Activated naive CD4-positive, alpha-beta T cell treated with anti-CD3 and anti-CD28 coated beads for 36 hours (primary cell): ENCODE measurements around the gene SPRYD7. TPM values are rescaled to one million over a fixed set of nuclear protein-coding genes. Genes with fewer than 3 reads are reported as not detected.

ENCODE experiments used
- CTCF ChIA-PET: fragments of 350-600 bp; sonication (Branson Sonifier 250); formaldehyde crosslinking; loops from one replicate; lab custom pipeline; 2021; ENCODE audit warnings: antibody characterized with exemption; lab: Charles Lee
- DNase-seq: peaks from one replicate; pipeline ENCODE4 v3.0.0-alpha.2; 2020
- H3K27ac Mint-ChIP-seq: one replicate; pipeline ENCODE4 v1.8.0; 2021; ENCODE audit warnings: mild to moderate bottlenecking, mixed read lengths
- H3K27me3 Mint-ChIP-seq: one replicate; pipeline ENCODE4 v1.8.0; 2021; ENCODE audit warnings: low read depth, mixed read lengths
- H3K36me3 Mint-ChIP-seq: one replicate; pipeline ENCODE4 v1.8.0; 2021; ENCODE audit warnings: low read depth, mixed read lengths
- H3K4me1 Mint-ChIP-seq: one replicate; pipeline ENCODE4 v1.8.0; 2021; ENCODE audit warnings: low read depth, mixed read lengths
- H3K4me3 Mint-ChIP-seq: one replicate; pipeline ENCODE4 v1.8.0; 2021; ENCODE audit warnings: mild to moderate bottlenecking, moderate library complexity, mixed read lengths
- H3K9me3 Mint-ChIP-seq: one replicate; pipeline ENCODE4 v1.8.0; 2021; ENCODE audit warnings: mixed read lengths
- intact Hi-C: fragments of 100-400 bp; cut with micrococcal nuclease; formaldehyde crosslinking; loops from one replicate; pipeline ENCODE4 v1.15.1; 2023
- total RNA-seq, 2 experiments: library from RNA; stranded (reverse); gene quantifications; one replicate each; pipeline ENCODE4 v1.2.3, GENCODE V29; 2021

Gene SPRYD7, protein sequence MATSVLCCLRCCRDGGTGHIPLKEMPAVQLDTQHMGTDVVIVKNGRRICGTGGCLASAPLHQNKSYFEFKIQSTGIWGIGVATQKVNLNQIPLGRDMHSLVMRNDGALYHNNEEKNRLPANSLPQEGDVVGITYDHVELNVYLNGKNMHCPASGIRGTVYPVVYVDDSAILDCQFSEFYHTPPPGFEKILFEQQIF
- total RNA-seq = 1 to 10 TPM; 2.5 to 2.6 TPM

GRCh38 chr13:49936075-49936967 is at the start of gene SPRYD7:
Gene SPRYD7 (minus strand): TSS chr13:49936340. CDS start chr13:49936235, 105 bp downstream.
- Mint-ChIP-seq H3K36me3 (no peaks in the 10 kb centered on the region), H3K4me3 (peak within 1 kb of the TSS; percentile 90), H3K9me3 (no peaks in the 10 kb centered on the region), H3K4me1 (peaks cover 7% of the 10 kb centered on the region), H3K27ac (peak within 1 kb of the TSS; percentile 70), H3K27me3 (peaks cover 2% of the 10 kb centered on the region)
- CTCF ChIA-PET = interaction anchor here (0.5 to 1.9 kb wide), 20 partner anchors 8 to 975 kb away, joined by 3 to 7 read pairs (median 3); partner anchors contain the start of genes EBPL and KPNA3
- DNase-seq = peak; percentile 96
- intact Hi-C loops = loop anchor here (1.0 to 5.0 kb wide), 14 partner anchors 61 to 1866 kb away; partner anchors contain the start of genes CAB39L, DHRS12, EBPL and PHF11

DNA sequence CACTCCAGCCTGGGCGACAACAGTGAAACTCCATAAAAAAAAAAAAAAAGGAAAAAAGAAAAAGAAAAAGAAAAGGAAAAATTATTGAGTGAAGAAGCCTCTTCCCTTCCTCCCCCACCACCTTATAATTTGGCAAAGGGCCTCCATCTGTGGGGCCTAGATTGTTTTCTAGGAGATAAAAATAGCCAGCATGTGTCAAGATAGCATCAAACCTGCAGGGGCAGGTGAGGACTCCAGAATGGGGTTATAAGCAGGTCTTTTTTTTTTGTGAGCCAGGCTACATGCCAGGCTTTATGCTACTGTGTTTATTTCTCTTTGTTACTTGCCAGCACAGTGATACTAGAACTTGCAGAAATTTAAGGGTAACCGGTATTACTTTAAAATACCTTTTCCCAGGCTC is 49.0 kb upstream of the SPRYD7 start:
- intact Hi-C loops = no loop called here
- CTCF ChIA-PET = no interaction called here
- H3K36me3 Mint-ChIP-seq = no peaks in the 10 kb centered on the region
- no peaks in the 10 kb centered on the region for H3K4me1 Mint-ChIP-seq
- no peak overlapping the region for H3K27ac Mint-ChIP-seq
- no peaks in the 10 kb centered on the region for H3K27me3 Mint-ChIP-seq
- DNase-seq = no peak
- no peaks in the 10 kb centered on the region for H3K9me3 Mint-ChIP-seq
- no peak overlapping the region for H3K4me3 Mint-ChIP-seq

GRCh38 chr13:49980266-49980665 is 44.1 kb upstream of the SPRYD7 start:
- Mint-ChIP-seq H3K27ac (no peak overlapping the region), H3K36me3 (no peaks in the 10 kb centered on the region), H3K9me3 (no peaks in the 10 kb centered on the region), H3K4me1 (no peaks in the 10 kb centered on the region), H3K27me3 (no peaks in the 10 kb centered on the region), H3K4me3 (no peak overlapping the region)
- intact Hi-C loops = no loop called here
- DNase-seq = no peak
- CTCF ChIA-PET = interaction anchor here (0.6 to 0.8 kb wide), 3 partner anchors 44 to 903 kb away, joined by 3 to 8 read pairs (median 3); partner anchors contain the start of gene SPRYD7

GRCh38 chr13:49977992-49978391 is 41.9 kb upstream of the SPRYD7 start:
- H3K9me3 Mint-ChIP-seq = no peaks in the 10 kb centered on the region
- no peak overlapping the region for H3K27ac Mint-ChIP-seq
- intact Hi-C loops = loop anchor here (5.0 kb wide), 1 partner anchor 289 kb away; no protein-coding TSS in a partner anchor
- CTCF ChIA-PET = interaction anchor here (0.7 to 4.0 kb wide), 8 partner anchors 19 to 1091 kb away, joined by 3 to 21 read pairs (median 4); partner anchors contain the start of genes SPRYD7 and TRIM13
- H3K4me1 Mint-ChIP-seq = no peaks in the 10 kb centered on the region
- H3K27me3 Mint-ChIP-seq = no peaks in the 10 kb centered on the region
- DNase-seq = no peak
- no peaks in the 10 kb centered on the region for H3K36me3 Mint-ChIP-seq
- H3K4me3 Mint-ChIP-seq = no peak overlapping the region

DNA sequence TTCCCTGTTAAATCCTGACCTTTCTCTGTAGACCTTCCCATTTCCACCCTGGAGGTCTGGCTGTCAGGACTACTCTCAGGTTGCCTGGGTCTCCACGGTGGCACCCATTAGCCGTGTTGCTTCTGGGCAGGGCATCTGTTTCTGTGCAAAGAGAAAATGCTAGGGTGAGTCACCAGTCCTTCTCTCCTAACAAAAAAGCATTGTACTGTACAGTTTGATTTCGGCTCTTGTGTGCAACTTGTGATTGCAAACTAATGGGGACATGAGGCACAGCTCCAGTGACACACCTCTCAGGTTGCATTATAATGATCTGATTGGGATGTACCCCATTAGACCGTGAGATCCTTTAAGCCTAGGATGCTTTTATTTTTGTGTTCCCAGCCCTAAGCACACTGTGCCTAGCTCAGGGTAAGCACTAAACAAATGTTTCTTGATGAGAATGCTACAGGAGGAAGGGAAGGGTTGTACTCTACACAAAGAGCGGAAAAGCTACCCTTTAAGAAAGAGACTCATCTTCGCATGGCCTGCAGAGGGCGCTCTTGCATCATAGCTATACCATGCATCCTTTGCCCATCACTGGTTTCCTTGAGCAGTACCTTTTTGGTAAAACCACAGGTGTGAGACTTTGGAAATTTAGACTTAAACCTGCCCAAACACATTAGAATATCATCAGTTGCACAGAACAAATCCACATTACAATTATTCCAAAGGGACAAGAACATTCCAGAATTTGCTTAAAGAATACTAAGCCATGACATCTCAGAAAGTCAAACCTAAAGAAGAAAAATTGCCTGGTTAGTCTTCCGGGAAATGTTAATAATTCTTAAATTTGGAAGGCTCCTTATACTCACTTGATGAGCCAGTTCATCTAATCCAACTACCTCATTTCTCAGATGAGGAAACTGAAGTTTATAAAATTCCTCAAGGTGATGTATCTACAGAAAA is 40.4 kb upstream of the SPRYD7 start:
- no peaks in the 10 kb centered on the region for H3K9me3 Mint-ChIP-seq
- H3K4me1 Mint-ChIP-seq = no peaks in the 10 kb centered on the region
- H3K27me3 Mint-ChIP-seq = no peaks in the 10 kb centered on the region
- DNase-seq = peak; percentile 85
- intact Hi-C loops = loop anchor here (1.0 to 5.0 kb wide), 5 partner anchors 291 to 1094 kb away; no protein-coding TSS in a partner anchor
- CTCF ChIA-PET = interaction anchor here (0.5 to 4.0 kb wide), 45 partner anchors 8 to 1093 kb away, joined by 3 to 21 read pairs (median 3); partner anchors contain the start of genes SPRYD7 and TRIM13
- no peak overlapping the region for H3K27ac Mint-ChIP-seq
- no peak overlapping the region for H3K4me3 Mint-ChIP-seq
- no peaks in the 10 kb centered on the region for H3K36me3 Mint-ChIP-seq

DNA sequence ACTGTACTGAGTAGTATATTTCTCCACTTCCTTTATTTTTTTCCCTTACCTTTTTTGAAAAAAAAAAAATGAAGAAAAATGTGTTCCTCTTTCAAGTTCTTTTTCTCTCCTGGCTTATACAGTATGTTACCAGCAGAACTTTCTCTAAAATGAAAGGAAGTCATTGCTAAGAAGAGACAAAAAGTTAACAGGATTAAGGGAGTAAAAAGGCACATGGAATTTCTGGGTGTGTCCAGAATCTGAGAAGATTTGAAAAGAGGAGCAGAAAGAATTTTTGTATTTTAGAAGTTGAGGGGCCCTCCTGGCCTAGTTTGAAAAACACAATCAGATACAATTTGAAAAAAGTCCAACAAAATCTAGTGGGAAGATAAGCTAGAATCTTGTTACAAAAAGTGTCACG is 39.7 kb upstream of the SPRYD7 start:
- no peaks in the 10 kb centered on the region for H3K9me3 Mint-ChIP-seq
- CTCF ChIA-PET = interaction anchor here (0.5 to 4.0 kb wide), 32 partner anchors 11 to 1095 kb away, joined by 3 to 21 read pairs (median 3); partner anchors contain the start of genes SPRYD7 and TRIM13
- no peaks in the 10 kb centered on the region for H3K4me1 Mint-ChIP-seq
- intact Hi-C loops = loop anchor here (1.0 to 5.0 kb wide), 5 partner anchors 291 to 1094 kb away; no protein-coding TSS in a partner anchor
- no peak for DNase-seq
- H3K27ac Mint-ChIP-seq = no peak overlapping the region
- no peaks in the 10 kb centered on the region for H3K27me3 Mint-ChIP-seq
- H3K4me3 Mint-ChIP-seq = no peak overlapping the region
- H3K36me3 Mint-ChIP-seq = no peaks in the 10 kb centered on the region

DNA sequence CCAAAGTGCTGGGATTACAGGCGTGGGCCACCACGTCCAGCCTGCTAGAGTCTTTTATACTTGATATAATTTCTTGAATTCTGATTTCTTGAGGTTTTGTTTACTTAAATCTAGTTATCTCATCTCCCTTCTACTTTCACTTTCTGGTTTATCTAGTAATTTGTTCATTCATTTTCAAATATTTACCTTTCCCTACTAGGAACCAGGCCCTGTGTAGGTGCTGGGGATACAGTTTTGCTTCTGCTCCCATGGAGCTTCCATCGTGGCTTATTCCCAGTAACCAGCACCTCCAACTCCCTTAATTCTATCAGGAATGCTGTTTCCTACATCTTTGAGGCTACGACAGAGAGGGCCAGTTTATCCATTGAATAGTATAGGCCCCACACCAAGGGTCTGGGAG is 36.6 kb upstream of the SPRYD7 start:
- intact Hi-C loops = no loop called here
- CTCF ChIA-PET = interaction anchor here (0.6 kb wide), 2 partner anchors 346 to 832 kb away, joined by 3 read pairs; no protein-coding TSS in a partner anchor
- DNase-seq = no peak
- no peaks in the 10 kb centered on the region for H3K4me1 Mint-ChIP-seq
- H3K27ac Mint-ChIP-seq = no peak overlapping the region
- H3K27me3 Mint-ChIP-seq = no peaks in the 10 kb centered on the region
- H3K36me3 Mint-ChIP-seq = no peaks in the 10 kb centered on the region
- H3K9me3 Mint-ChIP-seq = no peaks in the 10 kb centered on the region
- no peak overlapping the region for H3K4me3 Mint-ChIP-seq

DNA sequence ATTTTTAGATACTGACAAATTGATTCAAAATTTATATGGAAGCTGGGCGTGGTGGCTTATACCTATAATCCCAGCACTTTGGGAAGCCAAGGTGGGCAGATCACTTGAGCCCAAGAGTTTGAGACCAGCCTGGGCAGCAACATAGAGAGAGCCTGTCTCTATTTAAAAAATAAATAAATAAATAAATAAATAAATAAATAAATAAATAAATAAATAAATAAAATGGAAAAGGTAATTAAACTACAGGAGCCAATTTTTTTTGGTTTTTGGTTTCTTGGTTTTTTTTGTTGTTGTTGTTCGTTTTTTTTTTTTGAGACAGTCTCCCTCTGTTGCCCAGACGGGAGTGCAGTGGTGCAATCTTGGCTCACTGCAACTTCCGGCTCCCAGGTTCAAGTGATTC is 31.3 kb upstream of the SPRYD7 start:
- DNase-seq = no peak
- intact Hi-C loops = no loop called here
- Mint-ChIP-seq H3K27ac (no peak overlapping the region), H3K4me3 (no peak overlapping the region), H3K36me3 (peaks cover 6% of the 10 kb centered on the region), H3K9me3 (peaks cover 14% of the 10 kb centered on the region), H3K4me1 (no peaks in the 10 kb centered on the region), H3K27me3 (no peaks in the 10 kb centered on the region)
- CTCF ChIA-PET = interaction anchor here (0.6 kb wide), 1 partner anchor 10 kb away, joined by 5 read pairs; no protein-coding TSS in a partner anchor

DNA sequence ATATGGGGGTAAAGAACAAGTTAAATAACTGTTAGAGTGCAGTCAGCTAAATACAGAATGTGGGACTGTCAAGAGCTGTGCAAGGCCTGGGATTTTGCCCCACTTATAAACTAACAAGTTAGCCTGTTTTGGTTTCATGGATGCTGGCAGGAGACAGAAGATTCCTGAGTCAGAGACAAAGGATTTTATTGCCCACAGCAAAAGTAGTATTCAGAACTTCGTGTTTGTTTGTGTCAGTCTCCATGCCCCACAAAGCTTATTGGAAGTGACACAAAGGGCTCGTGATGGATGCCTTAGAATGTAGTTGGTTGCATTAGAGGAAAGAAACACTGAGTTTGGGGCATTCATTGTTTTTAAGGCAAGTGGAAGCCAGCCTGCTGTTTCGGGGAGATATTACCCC is 22.2 kb upstream of the SPRYD7 start:
- Mint-ChIP-seq H3K27me3 (peaks cover 16% of the 10 kb centered on the region), H3K4me1 (no peaks in the 10 kb centered on the region), H3K27ac (no peak overlapping the region), H3K9me3 (peaks cover 7% of the 10 kb centered on the region), H3K36me3 (peaks cover 4% of the 10 kb centered on the region), H3K4me3 (no peak overlapping the region)
- no peak for DNase-seq
- intact Hi-C loops = no loop called here
- CTCF ChIA-PET = interaction anchor here (0.6 kb wide), 1 partner anchor 9 kb away, joined by 5 read pairs; no protein-coding TSS in a partner anchor

DNA sequence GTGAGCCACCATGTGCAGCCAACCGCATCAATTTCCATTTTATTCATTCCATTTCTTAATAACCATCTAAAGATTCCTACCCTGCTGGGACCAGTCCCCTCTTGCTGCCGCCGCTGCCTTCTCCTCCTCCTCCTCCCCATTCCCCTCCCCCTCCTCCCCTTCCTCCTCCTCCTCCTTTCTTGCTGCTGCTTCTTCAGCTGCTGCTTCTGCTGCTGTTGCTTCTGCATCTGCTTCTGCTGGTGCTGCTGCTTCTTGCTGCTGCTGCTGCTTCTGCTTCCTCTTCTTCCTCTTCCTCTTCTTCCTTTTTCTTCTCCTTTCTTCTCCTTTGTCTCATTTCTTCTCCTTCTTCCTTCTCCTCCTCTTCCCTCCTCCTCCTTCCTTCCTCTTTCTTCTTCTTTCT is 20.0 kb upstream of the SPRYD7 start:
- no peak overlapping the region for H3K27ac Mint-ChIP-seq
- no peaks in the 10 kb centered on the region for H3K9me3 Mint-ChIP-seq
- H3K27me3 Mint-ChIP-seq = peaks cover 16% of the 10 kb centered on the region
- H3K36me3 Mint-ChIP-seq = peaks cover 3% of the 10 kb centered on the region
- H3K4me3 Mint-ChIP-seq = no peak overlapping the region
- no peaks in the 10 kb centered on the region for H3K4me1 Mint-ChIP-seq
- CTCF ChIA-PET = no interaction called here
- intact Hi-C loops = no loop called here
- no peak for DNase-seq

DNA sequence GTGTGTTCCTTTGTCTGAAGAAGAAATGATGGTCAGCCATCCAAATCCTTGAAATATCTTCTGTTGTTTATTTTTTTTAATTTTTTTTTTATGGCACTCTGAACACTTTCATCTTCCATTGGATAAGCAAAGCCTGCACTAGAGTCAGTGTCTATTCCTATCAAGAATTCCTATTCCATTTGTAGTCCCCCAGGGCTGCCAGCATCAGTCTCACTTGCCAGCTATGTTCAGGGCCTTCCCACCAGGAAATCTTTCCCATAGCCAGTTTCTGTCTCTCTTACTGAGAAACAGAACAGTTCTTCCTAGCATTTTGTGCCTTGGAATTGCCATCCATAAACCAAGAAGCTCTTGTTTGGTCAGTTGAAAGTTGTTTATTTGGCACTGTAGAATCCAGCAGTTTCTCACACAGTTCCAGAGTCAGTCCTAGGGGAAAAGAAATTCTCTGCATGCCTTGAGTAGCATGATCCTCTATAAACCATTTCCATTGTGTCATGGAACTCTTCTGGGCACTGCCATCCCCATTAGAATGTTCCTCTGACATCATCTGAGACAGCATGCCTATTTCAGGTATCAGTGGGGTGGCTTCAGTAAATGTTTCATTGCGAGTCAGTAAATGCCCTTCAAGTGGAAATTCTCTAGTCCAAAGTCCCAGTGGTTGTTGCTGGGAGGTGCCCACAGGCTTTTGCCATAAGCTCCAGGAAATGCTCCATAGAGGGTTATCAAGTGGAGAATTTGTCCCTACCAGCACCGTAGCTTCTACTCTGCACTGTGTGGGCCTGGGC is 18.7 kb upstream of the SPRYD7 start:
- Mint-ChIP-seq H3K27me3 (peaks cover 15% of the 10 kb centered on the region), H3K36me3 (no peaks in the 10 kb centered on the region), H3K27ac (no peak overlapping the region), H3K9me3 (no peaks in the 10 kb centered on the region), H3K4me1 (no peaks in the 10 kb centered on the region), H3K4me3 (no peak overlapping the region)
- intact Hi-C loops = no loop called here
- CTCF ChIA-PET = no interaction called here
- no peak for DNase-seq
